Heart left ventricle (tissue), 13 donors: ENCODE measurements around the gene ETS2.

Experiments
- POLR2A ChIP-seq, 2 donors: fragments of 450-650 bp; IDR thresholded peaks; one replicate each; pipeline ENCODE4 v1.6.1; 2017; ENCODE audit warnings: antibody characterized with exemption in 2 of 2, mild to moderate bottlenecking in 2 of 2, moderate library complexity in 2 of 2
- TF ChIP-seq, protein P1 (sequence below), 12 donors: fragments of 200-600 bp; sonication (generic) in 4 of 12; IDR thresholded peaks; one replicate each; pipeline versions ENCODE4 v1.5.0 to v1.8.0; 2018 to 2022; ENCODE audit warnings: antibody characterized with exemption in 12 of 12, mild to moderate bottlenecking in 5 of 12
- donor health status: ischemic (EF 13 %, LVEDD 7.1; RV severe dilation, severe dysfunction).
- donor health status: DM: no; HTN: yes; CAD: no.
- donor health status: DM: no; HTN: no; CAD: no.
- donor health status: ischemic (EF 25% LVEDD 6.9; RV normal size, moderate dysfunction).
- donor health status: ischemic (EF 25% LVEDD 5.7; RV mildly dilated, moderate dysfunction).
- donor health status: ischemic (EF 35%, LVEDD 5.7; RV mildly dilated, moderate dysfunction).
- donor health status: nonischemic (EF 11% LVEDD 7.7; RV severe dilation, severe dysfunction).
- donor health status: DM: yes; HTN: yes; CAD: no.
- donor health status: PGD.
- donor health status: ischemic (EF 29% LVEDD 5.4; RV normal size, mild dysfunction).
- donor health status: nonischemic (EF 23%, LVEDD 6.1; RV moderate dilation, normal function).

DNA sequence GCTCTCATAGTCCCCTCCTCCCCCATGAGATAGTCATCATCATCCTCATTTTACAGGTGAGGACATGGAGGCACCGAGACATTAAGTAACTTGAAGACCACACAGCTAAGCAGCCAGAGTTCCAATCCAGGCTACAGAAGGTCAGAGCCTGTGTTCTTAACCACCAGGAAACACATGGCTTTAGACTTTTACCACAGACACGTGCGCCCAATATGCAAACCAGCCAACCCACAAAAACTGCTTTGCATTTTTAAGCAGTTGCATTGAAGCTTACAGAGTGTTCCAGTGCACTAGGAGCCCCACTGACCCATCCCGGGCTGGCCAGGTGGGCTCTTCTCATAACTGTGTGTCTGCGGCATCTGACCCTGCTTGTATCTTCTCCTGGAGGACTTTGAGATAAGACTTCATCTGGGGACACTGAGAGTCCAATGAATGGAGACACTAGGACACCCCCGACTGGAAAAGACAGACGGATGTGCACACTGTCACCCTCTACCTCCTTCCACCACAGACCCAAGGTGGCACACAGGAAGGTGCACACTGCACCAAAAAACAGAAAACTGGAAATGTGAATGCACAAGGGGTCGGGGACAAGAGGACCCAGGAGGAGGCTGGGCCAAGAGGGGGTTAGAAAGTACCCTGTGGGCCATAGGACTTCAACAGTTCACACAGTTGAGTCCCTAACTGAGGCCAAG is 56.4 kb downstream of the ETS2 start:
- TF ChIP-seq, protein P1, sequence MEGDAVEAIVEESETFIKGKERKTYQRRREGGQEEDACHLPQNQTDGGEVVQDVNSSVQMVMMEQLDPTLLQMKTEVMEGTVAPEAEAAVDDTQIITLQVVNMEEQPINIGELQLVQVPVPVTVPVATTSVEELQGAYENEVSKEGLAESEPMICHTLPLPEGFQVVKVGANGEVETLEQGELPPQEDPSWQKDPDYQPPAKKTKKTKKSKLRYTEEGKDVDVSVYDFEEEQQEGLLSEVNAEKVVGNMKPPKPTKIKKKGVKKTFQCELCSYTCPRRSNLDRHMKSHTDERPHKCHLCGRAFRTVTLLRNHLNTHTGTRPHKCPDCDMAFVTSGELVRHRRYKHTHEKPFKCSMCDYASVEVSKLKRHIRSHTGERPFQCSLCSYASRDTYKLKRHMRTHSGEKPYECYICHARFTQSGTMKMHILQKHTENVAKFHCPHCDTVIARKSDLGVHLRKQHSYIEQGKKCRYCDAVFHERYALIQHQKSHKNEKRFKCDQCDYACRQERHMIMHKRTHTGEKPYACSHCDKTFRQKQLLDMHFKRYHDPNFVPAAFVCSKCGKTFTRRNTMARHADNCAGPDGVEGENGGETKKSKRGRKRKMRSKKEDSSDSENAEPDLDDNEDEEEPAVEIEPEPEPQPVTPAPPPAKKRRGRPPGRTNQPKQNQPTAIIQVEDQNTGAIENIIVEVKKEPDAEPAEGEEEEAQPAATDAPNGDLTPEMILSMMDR (IDR thresholded peaks at IDR 0.05), result no peak
- no peak for TF ChIP-seq POLR2A (IDR thresholded peaks at IDR 0.05)
